Measurements from ENCODE around the gene KIF5A. TPM values are rescaled to one million over a fixed set of nuclear protein-coding genes. Genes with fewer than 3 reads are reported as not detected.
A peak's percentile ranks its signal among the peaks of the same experiment; 100 is the strongest.

The KIF5A gene
- total and polyA plus RNA-seq, 2 of the 13 experiments (the other 11 are each of a cell fraction or from before 2014, with no cell fraction given) = 1.6 to 11.9 TPM

- TF ChIP-seq ZNF768 (CRISPR knock-in tag; IDR thresholded peaks at IDR 0.05) = 0 out of 2 replicates have a peak, but pooled peaks have one; percentile 14
- TF ChIP-seq NFKBIZ (CRISPR knock-in tag; IDR thresholded peaks at IDR 0.05) = no peak
- TF ChIP-seq GZF1 (CRISPR knock-in tag; IDR thresholded peaks at IDR 0.05) = no peak
- no peak for TF ChIP-seq SKI (IDR thresholded peaks at IDR 0.05; ENCODE audit: partially characterized antibody)
- no peak for TF ChIP-seq ZSCAN29 (CRISPR knock-in tag; conservative IDR thresholded peaks at IDR 0.05)
- TF ChIP-seq HNRNPLL (IDR thresholded peaks at IDR 0.05; ENCODE audit: low read depth, low read length, poor library complexity, severe bottlenecking) = peak; percentile 29
- TF ChIP-seq POLR2G (IDR thresholded peaks at IDR 0.05; ENCODE audit: low read depth, low read length) = 0 out of 2 replicates have a peak, but pooled peaks have one; percentile 32
- peak; percentile 59 for TF ChIP-seq SRSF1 (optimal IDR thresholded peaks at IDR 0.05; ENCODE audit: low read depth, low read length)
- TF ChIP-seq E2F5 (CRISPR knock-in tag; conservative IDR thresholded peaks at IDR 0.05) = no peak
- 0 out of 2 replicates have a peak, but pooled peaks have one; percentile 36 for TF ChIP-seq KLF6 (CRISPR knock-in tag; IDR thresholded peaks at IDR 0.05)
- TF ChIP-seq STAG1 (CRISPR knock-in tag; IDR thresholded peaks at IDR 0.05) = peak; percentile 40
- TF ChIP-seq ZNF589 (CRISPR knock-in tag; conservative IDR thresholded peaks at IDR 0.05) = no peak
- TF ChIP-seq ZNF543 (CRISPR knock-in tag; IDR thresholded peaks at IDR 0.05) = peak; percentile 51; the same call in 1 of the 2 replicates
- TF ChIP-seq ZNF629 (CRISPR knock-in tag; conservative IDR thresholded peaks at IDR 0.05) = no peak
- TF ChIP-seq STAT5B (CRISPR knock-in tag; IDR thresholded peaks at IDR 0.05) = no peak
- no peak for TF ChIP-seq ZFP36 (IDR thresholded peaks at IDR 0.05; ENCODE audit: borderline replicate concordance, low read depth, low read length, partially characterized antibody)
- no peak for TF ChIP-seq ZNF800 (CRISPR knock-in tag; IDR thresholded peaks at IDR 0.05)
- TF ChIP-seq ZNF766 (CRISPR knock-in tag; IDR thresholded peaks at IDR 0.05; ENCODE audit: borderline replicate concordance) = no peak
- TF ChIP-seq ZNF446 (CRISPR knock-in tag; IDR thresholded peaks at IDR 0.05) = no peak
- TF ChIP-seq KAT8 (CRISPR knock-in tag; IDR thresholded peaks at IDR 0.05) = peak; percentile 13; the same call in 1 of the 2 replicates
- no peak for TF ChIP-seq NFIB (CRISPR knock-in tag; IDR thresholded peaks at IDR 0.05; ENCODE audit: borderline replicate concordance)
- TF ChIP-seq HMG20A (CRISPR knock-in tag; IDR thresholded peaks at IDR 0.05; ENCODE audit: borderline replicate concordance) = no peak
- no peak for TF ChIP-seq ZNF761 (CRISPR knock-in tag; conservative IDR thresholded peaks at IDR 0.05)
- TF ChIP-seq, protein P1, sequence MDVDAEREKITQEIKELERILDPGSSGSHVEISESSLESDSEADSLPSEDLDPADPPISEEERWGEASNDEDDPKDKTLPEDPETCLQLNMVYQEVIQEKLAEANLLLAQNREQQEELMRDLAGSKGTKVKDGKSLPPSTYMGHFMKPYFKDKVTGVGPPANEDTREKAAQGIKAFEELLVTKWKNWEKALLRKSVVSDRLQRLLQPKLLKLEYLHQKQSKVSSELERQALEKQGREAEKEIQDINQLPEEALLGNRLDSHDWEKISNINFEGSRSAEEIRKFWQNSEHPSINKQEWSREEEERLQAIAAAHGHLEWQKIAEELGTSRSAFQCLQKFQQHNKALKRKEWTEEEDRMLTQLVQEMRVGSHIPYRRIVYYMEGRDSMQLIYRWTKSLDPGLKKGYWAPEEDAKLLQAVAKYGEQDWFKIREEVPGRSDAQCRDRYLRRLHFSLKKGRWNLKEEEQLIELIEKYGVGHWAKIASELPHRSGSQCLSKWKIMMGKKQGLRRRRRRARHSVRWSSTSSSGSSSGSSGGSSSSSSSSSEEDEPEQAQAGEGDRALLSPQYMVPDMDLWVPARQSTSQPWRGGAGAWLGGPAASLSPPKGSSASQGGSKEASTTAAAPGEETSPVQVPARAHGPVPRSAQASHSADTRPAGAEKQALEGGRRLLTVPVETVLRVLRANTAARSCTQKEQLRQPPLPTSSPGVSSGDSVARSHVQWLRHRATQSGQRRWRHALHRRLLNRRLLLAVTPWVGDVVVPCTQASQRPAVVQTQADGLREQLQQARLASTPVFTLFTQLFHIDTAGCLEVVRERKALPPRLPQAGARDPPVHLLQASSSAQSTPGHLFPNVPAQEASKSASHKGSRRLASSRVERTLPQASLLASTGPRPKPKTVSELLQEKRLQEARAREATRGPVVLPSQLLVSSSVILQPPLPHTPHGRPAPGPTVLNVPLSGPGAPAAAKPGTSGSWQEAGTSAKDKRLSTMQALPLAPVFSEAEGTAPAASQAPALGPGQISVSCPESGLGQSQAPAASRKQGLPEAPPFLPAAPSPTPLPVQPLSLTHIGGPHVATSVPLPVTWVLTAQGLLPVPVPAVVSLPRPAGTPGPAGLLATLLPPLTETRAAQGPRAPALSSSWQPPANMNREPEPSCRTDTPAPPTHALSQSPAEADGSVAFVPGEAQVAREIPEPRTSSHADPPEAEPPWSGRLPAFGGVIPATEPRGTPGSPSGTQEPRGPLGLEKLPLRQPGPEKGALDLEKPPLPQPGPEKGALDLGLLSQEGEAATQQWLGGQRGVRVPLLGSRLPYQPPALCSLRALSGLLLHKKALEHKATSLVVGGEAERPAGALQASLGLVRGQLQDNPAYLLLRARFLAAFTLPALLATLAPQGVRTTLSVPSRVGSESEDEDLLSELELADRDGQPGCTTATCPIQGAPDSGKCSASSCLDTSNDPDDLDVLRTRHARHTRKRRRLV (CRISPR knock-in tag; IDR thresholded peaks at IDR 0.05) = no peak
Measured at GRCh38 chr12:57549909-57550640, at the start of gene KIF5A (continued).
